Neural cell (in vitro differentiated cells): Measurements from ENCODE around the gene SULT1A2. TPM values are rescaled to one million over a fixed set of nuclear protein-coding genes. Genes with fewer than 3 reads are reported as not detected.

ENCODE experiments used
- H2AFZ ChIP-seq: fragments of 200-600, 300-800 bp; sonication (generic), shearing (Covaris generic); 2 replicates; pipeline ENCODE4 v1.6.0; 2014; ENCODE audit warnings: low read depth, mild to moderate bottlenecking, antibody characterized with exemption, low read length, moderate library complexity
- H3F3A ChIP-seq: fragments of 200-600 bp; shearing (Covaris generic); 2 replicates; pipeline ENCODE4 v1.6.1; 2016; ENCODE audit warnings: mild to moderate bottlenecking, moderate library complexity, mixed read lengths, antibody characterized with exemption, low read length; ENCODE audit not compliant: insufficient read depth, poor library complexity, severe bottlenecking
- H3K27ac ChIP-seq: fragments of 200-600, 300-800 bp; sonication (generic), shearing (Covaris generic); 2 replicates; pipeline ENCODE4 v1.5.1; 2014; ENCODE audit warnings: mild to moderate bottlenecking, low read length, moderate library complexity
- H3K27me3 ChIP-seq: fragments of 300-800, 200-600 bp; sonication (generic), shearing (Covaris generic); 2 replicates; pipeline ENCODE4 v1.6.0; 2014; ENCODE audit warnings: mild to moderate bottlenecking, low read depth, low read length, moderate library complexity; ENCODE audit not compliant: insufficient read depth
- H3K36me3 ChIP-seq: fragments of 300-800, 200-600 bp; sonication (generic), shearing (Covaris generic); 2 replicates; pipeline ENCODE4 v1.5.1; 2014; ENCODE audit warnings: mild to moderate bottlenecking, antibody characterized with exemption, low read length, moderate library complexity; ENCODE audit not compliant: insufficient read depth
- H3K4me2 ChIP-seq: fragments of 300-800, 200-600 bp; sonication (generic), shearing (Covaris generic); 2 replicates; pipeline ENCODE4 v1.6.0; 2014; ENCODE audit warnings: mild to moderate bottlenecking, low read length
- H3K4me3 ChIP-seq: fragments of 300-800, 200-600 bp; sonication (generic), shearing (Covaris generic); 2 replicates; pipeline ENCODE4 v1.5.1; 2014; ENCODE audit warnings: mild to moderate bottlenecking, low read length, moderate library complexity
- H3K79me2 ChIP-seq: fragments of 200-600 bp; shearing (Covaris generic); replicated peaks from 2 replicates; pipeline ENCODE4 v1.6.0; 2014; ENCODE audit warnings: mild to moderate bottlenecking, low read length, moderate library complexity; ENCODE audit not compliant: insufficient read depth
- H3K9ac ChIP-seq: fragments of 300-800, 200-600 bp; sonication (generic), shearing (Covaris generic); 2 replicates; pipeline ENCODE4 v1.6.1; 2016; ENCODE audit warnings: mild to moderate bottlenecking, low read length, mixed read lengths
- H3K9me2 ChIP-seq: fragments of 200-600 bp; shearing (Covaris generic); 2 replicates; pipeline ENCODE4 v1.6.1; 2016; ENCODE audit warnings: mild to moderate bottlenecking, low read length, mixed read lengths; ENCODE audit not compliant: insufficient read depth
- H3K9me3 ChIP-seq: fragments of 200-600, 300-800 bp; sonication (generic), shearing (Covaris generic); 2 replicates; pipeline ENCODE4 v1.6.1; 2016; ENCODE audit warnings: mild to moderate bottlenecking, mixed run types, low read length, moderate library complexity, mixed read lengths
- H4K20me1 ChIP-seq: fragments of 200-600 bp; shearing (Covaris generic); 2 replicates; pipeline ENCODE4 v1.6.1; 2016; ENCODE audit warnings: mild to moderate bottlenecking, mixed run types; ENCODE audit not compliant: insufficient read depth
- SMC3 ChIP-seq: fragments of 450-650 bp; conservative IDR thresholded peaks from 2 replicates; pipeline ENCODE4 v1.6.1; 2014; ENCODE audit warnings: antibody characterized with exemption, mild to moderate bottlenecking, moderate library complexity; ENCODE audit not compliant: poor library complexity
- polyA plus RNA-seq: library from polyadenylated mRNA; depleted of rRNA; stranded (reverse); fragments of >200 nt; gene quantifications from 2 replicates; pipeline ENCODE4 v1.2.3, GENCODE V29; 2014
- TF ChIP-seq, protein P1 (sequence below): IDR thresholded peaks from 2 replicates; pipeline ENCODE4 v1.6.1; 2012; ENCODE audit warnings: borderline replicate concordance

Gene SULT1A2
- polyA plus RNA-seq, 1 donor from 2014 or later = not detected

- Histone ChIP-seq H3K9ac (no peak overlapping the region), H3K9me2 (no peaks in the 10 kb centered on the region), H3F3A (no peaks in the 10 kb centered on the region), H3K4me3 (no peak overlapping the region), H3K9me3 (no peaks in the 10 kb centered on the region), H4K20me1 (no peaks in the 10 kb centered on the region), H3K4me2 (no peak overlapping the region), H3K79me2 (no peaks in the 10 kb centered on the region), H3K27me3 (no peaks in the 10 kb centered on the region), H3K36me3 (no peaks in the 10 kb centered on the region), H2AFZ (no peak overlapping the region), H3K27ac (no peak overlapping the region)
- TF ChIP-seq, protein P1, sequence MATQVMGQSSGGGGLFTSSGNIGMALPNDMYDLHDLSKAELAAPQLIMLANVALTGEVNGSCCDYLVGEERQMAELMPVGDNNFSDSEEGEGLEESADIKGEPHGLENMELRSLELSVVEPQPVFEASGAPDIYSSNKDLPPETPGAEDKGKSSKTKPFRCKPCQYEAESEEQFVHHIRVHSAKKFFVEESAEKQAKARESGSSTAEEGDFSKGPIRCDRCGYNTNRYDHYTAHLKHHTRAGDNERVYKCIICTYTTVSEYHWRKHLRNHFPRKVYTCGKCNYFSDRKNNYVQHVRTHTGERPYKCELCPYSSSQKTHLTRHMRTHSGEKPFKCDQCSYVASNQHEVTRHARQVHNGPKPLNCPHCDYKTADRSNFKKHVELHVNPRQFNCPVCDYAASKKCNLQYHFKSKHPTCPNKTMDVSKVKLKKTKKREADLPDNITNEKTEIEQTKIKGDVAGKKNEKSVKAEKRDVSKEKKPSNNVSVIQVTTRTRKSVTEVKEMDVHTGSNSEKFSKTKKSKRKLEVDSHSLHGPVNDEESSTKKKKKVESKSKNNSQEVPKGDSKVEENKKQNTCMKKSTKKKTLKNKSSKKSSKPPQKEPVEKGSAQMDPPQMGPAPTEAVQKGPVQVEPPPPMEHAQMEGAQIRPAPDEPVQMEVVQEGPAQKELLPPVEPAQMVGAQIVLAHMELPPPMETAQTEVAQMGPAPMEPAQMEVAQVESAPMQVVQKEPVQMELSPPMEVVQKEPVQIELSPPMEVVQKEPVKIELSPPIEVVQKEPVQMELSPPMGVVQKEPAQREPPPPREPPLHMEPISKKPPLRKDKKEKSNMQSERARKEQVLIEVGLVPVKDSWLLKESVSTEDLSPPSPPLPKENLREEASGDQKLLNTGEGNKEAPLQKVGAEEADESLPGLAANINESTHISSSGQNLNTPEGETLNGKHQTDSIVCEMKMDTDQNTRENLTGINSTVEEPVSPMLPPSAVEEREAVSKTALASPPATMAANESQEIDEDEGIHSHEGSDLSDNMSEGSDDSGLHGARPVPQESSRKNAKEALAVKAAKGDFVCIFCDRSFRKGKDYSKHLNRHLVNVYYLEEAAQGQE = no peak
- no peak for TF ChIP-seq SMC3
Measured at GRCh38 chr16:28542646-28543045, 54.2 kb downstream of the SULT1A2 start.

Other genes starting within 250 kb of the SULT1A2 start
- 0.88 and 2.7 TPM in 2 replicates for gene NPIPB6, start 233.5 kb downstream of the SULT1A2 start, polyA plus RNA-seq
- gene EIF3CL, start 193.2 kb downstream of the SULT1A2 start, polyA plus RNA-seq = 22.3 and 35.4 TPM in 2 replicates
- gene NPIPB7, start 124.7 kb downstream of the SULT1A2 start, polyA plus RNA-seq = 0.32 and 0.85 TPM in 2 replicates
- 32.2 and 37.0 TPM in 2 replicates for gene CLN3, start 105.0 kb downstream of the SULT1A2 start, polyA plus RNA-seq
- 0.06 TPM in 1 of 2 replicates, not detected in the other for gene APOBR, start 102.4 kb downstream of the SULT1A2 start, polyA plus RNA-seq
- not detected in 2 replicates for gene IL27, start 90.2 kb downstream of the SULT1A2 start, polyA plus RNA-seq
- not detected in 2 replicates for gene NUPR1, start 58.1 kb downstream of the SULT1A2 start, polyA plus RNA-seq
- gene SGF29, start 43.1 kb downstream of the SULT1A2 start, polyA plus RNA-seq = 25.5 and 32.8 TPM in 2 replicates
- not detected in 2 replicates for gene SULT1A1, start 13.0 kb upstream of the SULT1A2 start, polyA plus RNA-seq
- not detected in 2 replicates for gene NPIPB8, start 41.0 kb upstream of the SULT1A2 start, polyA plus RNA-seq
- 85.5 and 92.9 TPM in 2 replicates for gene EIF3C, start 114.4 kb upstream of the SULT1A2 start, polyA plus RNA-seq
- gene NPIPB9, start 154.7 kb upstream of the SULT1A2 start, polyA plus RNA-seq = 3.1 and 3.5 TPM in 2 replicates
- gene ATXN2L, start 225.9 kb upstream of the SULT1A2 start, polyA plus RNA-seq = 24.0 and 38.3 TPM in 2 replicates
- 144 and 157 TPM in 2 replicates for gene TUFM, start 249.3 kb upstream of the SULT1A2 start, polyA plus RNA-seq